Measurements from ENCODE around the gene GPHN.

GPHN gene

GRCh38 chr14:66650491-66650911 is 142.6 kb downstream of the GPHN start:
- no peak overlapping the region for H3K4me3 ChIP-seq (ENCODE audit: low read depth, low read length)
- TF ChIP-seq MYC (IDR thresholded peaks at IDR 0.05; ENCODE audit: low read depth, low read length) (no peak), CTCF (IDR thresholded peaks at IDR 0.05; ENCODE audit: low read depth, low read length) (no peak), MAX (IDR thresholded peaks at IDR 0.05; ENCODE audit: low read depth, low read length) (no peak), POLR2A (IDR thresholded peaks at IDR 0.05; ENCODE audit: extremely low read depth, insufficient read length) (no peak)
- DNase-seq (ENCODE audit: low read depth): no peak

- no peak overlapping the region for H3K4me3 ChIP-seq (ENCODE audit: low read depth, low read length)
- DNase-seq (ENCODE audit: low read depth): no peak
- TF ChIP-seq MAX (IDR thresholded peaks at IDR 0.05; ENCODE audit: low read depth, low read length) (no peak), POLR2A (IDR thresholded peaks at IDR 0.05; ENCODE audit: extremely low read depth, insufficient read length) (no peak), CTCF (IDR thresholded peaks at IDR 0.05; ENCODE audit: low read depth, low read length) (no peak), MYC (IDR thresholded peaks at IDR 0.05; ENCODE audit: low read depth, low read length) (no peak)
Observed at GRCh38 chr14:66651536-66652220, 143.7 kb downstream of the GPHN start.

GRCh38 chr14:66652525-66653106 is 144.7 kb downstream of the GPHN start:
- no peak for DNase-seq (ENCODE audit: low read depth)

GRCh38 chr14:66657780-66658179 is 149.8 kb downstream of the GPHN start:
- no peak overlapping the region for H3K4me3 ChIP-seq (ENCODE audit: low read depth, low read length)
- TF ChIP-seq POLR2A (IDR thresholded peaks at IDR 0.05; ENCODE audit: extremely low read depth, insufficient read length): no peak
- TF ChIP-seq MAX (IDR thresholded peaks at IDR 0.05; ENCODE audit: low read depth, low read length): no peak
- TF ChIP-seq MYC (IDR thresholded peaks at IDR 0.05; ENCODE audit: low read depth, low read length): no peak
- TF ChIP-seq CTCF (IDR thresholded peaks at IDR 0.05; ENCODE audit: low read depth, low read length): no peak
- DNase-seq (ENCODE audit: low read depth): no peak

More at GRCh38 chr14:66652525-66653106, 144.7 kb downstream of the GPHN start:
- TF ChIP-seq POLR2A (IDR thresholded peaks at IDR 0.05; ENCODE audit: extremely low read depth, insufficient read length): no peak
- TF ChIP-seq MAX (IDR thresholded peaks at IDR 0.05; ENCODE audit: low read depth, low read length): no peak
- no peak for TF ChIP-seq MYC (IDR thresholded peaks at IDR 0.05; ENCODE audit: low read depth, low read length)
- no peak for TF ChIP-seq CTCF (IDR thresholded peaks at IDR 0.05; ENCODE audit: low read depth, low read length)
- no peak overlapping the region for H3K4me3 ChIP-seq (ENCODE audit: low read depth, low read length)

- no peak for TF ChIP-seq MYC (IDR thresholded peaks at IDR 0.05; ENCODE audit: low read depth, low read length)
- no peak for TF ChIP-seq CTCF (IDR thresholded peaks at IDR 0.05; ENCODE audit: low read depth, low read length)
- TF ChIP-seq POLR2A (IDR thresholded peaks at IDR 0.05; ENCODE audit: extremely low read depth, insufficient read length): no peak
- no peak for TF ChIP-seq MAX (IDR thresholded peaks at IDR 0.05; ENCODE audit: low read depth, low read length)
- peak; percentile 11 for DNase-seq (ENCODE audit: low read depth)
- H3K4me3 ChIP-seq (ENCODE audit: low read depth, low read length): no peak overlapping the region
Observed at GRCh38 chr14:66662374-66662773, 154.4 kb downstream of the GPHN start.
